Gastroesophageal sphincter (tissue), 4 donors: ENCODE measurements around the gene ART3. TPM values are rescaled to one million over a fixed set of nuclear protein-coding genes. Genes with fewer than 3 reads are reported as not detected.
A peak's percentile ranks its signal among the peaks of the same experiment; 100 is the strongest.

Experiments used
- ATAC-seq: fragments of 150-250 bp; one replicate; pipeline ENCODE4 v1.9.1; 2016; ENCODE audit warnings: mild to moderate bottlenecking, moderate library complexity
- H3K27ac ChIP-seq, 4 donors: fragments of 200-600 bp; sonication (generic) in 3 of 4; 1 replicate in 3 of 4; 2 replicates in 1 of 4; pipeline ENCODE4 v1.5.1; 2016 to 2019
- H3K27me3 ChIP-seq: fragments of 200-600 bp; sonication (generic); one replicate; pipeline ENCODE4 v1.5.1; 2019
- H3K36me3 ChIP-seq, 2 donors: fragments of 200-600 bp; sonication (generic); one replicate each; pipeline ENCODE4 v1.5.1; 2019; ENCODE audit warnings: control low read depth in 1 of 2
- H3K4me1 ChIP-seq, 3 donors: fragments of 200-600 bp; sonication (generic); 1 replicate in 2 of 3; 2 replicates in 1 of 3; pipeline ENCODE4 v1.5.1; 2016 to 2019; ENCODE audit warnings: control low read depth in 2 of 3
- H3K4me3 ChIP-seq, 2 donors: fragments of 200-600 bp; sonication (generic); one replicate each; pipeline ENCODE4 v1.5.1; 2019; ENCODE audit warnings: mild to moderate bottlenecking in 1 of 2, moderate library complexity in 1 of 2
- H3K9me3 ChIP-seq, 3 donors: fragments of 200-600 bp; sonication (generic); one replicate each; pipeline ENCODE4 v1.5.1; 2017 to 2019; ENCODE audit warnings: control low read depth in 2 of 3
- EP300 ChIP-seq: sonication (generic); formaldehyde crosslinking; IDR thresholded peaks from one replicate; pipeline ENCODE4 v1.6.1; 2017; ENCODE audit warnings: antibody characterized with exemption, mild to moderate bottlenecking
- POLR2A ChIP-seq, 2 donors: fragments of 450-650 bp; IDR thresholded peaks; one replicate each; pipeline ENCODE4 v1.6.1; 2017; ENCODE audit warnings: antibody characterized with exemption in 2 of 2, mild to moderate bottlenecking in 2 of 2, moderate library complexity in 1 of 2
- POLR2AphosphoS5 ChIP-seq: sonication (generic); formaldehyde crosslinking; IDR thresholded peaks from one replicate; pipeline ENCODE4 v1.6.1; 2017; ENCODE audit warnings: antibody characterized with exemption
- WGBS, 2 donors: methylation state at CpG; one replicate each; pipeline ENCODE4 v1.1.5; 2018; ENCODE audit warnings: low coverage in 1 of 2; 5-methylcytosine and 5-hydroxymethylcytosine counted together
- total RNA-seq, 4 donors: library from RNA; depleted of rRNA; stranded (reverse); fragments of >200 nt; gene quantifications; one replicate each; pipeline ENCODE4 v1.1.0, GENCODE V29; 2016
- TF ChIP-seq, protein P1 (sequence below), 4 experiments: fragments of 200-600 bp in 2 of 4; fragments of 450-650 bp in 2 of 4; sonication (generic) in 1 of 4; IDR thresholded peaks; one replicate each; pipeline ENCODE4 v1.5.1; 2017 to 2019; ENCODE audit warnings: antibody characterized with exemption in 4 of 4, mild to moderate bottlenecking in 2 of 4, moderate library complexity in 2 of 4

The ART3 gene
- total RNA-seq, 4 donors from 2014 or later: 2.3 to 22.6 (median 7.8) TPM

DNA sequence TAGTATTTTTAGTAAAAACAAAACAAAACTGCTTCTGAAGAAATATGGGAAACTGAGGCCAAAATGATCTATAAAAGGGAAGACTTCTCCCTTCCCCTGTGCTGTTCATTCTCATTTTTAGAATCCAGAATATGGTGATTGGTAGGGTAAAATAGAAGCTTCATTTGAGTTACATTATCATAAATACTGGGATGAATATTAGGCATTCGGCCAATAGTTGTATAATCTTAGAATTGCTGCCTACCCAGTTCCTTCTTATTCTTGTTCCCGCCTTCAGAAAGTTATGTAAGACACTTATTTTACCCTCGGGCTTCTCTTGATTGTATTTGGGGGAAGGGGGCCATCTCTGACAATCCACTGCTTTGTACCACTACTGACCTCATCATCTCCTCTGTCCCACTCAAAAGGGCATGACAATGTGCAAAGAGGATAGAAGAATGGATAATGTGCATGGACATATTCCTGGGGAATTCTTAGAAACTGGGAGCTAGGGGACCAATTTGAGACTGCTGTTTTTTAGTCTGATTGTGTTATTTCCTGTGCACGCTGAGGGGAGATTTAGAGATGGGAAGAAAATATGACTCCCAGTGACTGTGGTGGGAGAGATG is 588 bp downstream of the ART3 start:
- Histone ChIP-seq H3K27me3 (no peaks in the 10 kb centered on the region), H3K9me3 (no peaks in the 10 kb centered on the region), H3K36me3 (no peaks in the 10 kb centered on the region), H3K4me3 (no peak overlapping the region), H3K4me1 (peaks cover 0 to 14% (median 0%) of the 10 kb centered on the region in 3 donors), H3K27ac (peak overlapping the region in 1 of 4 donors; percentile 25)
- WGBS, 2 donors: 34 to 55% methylated on average over 2 to 4 of the region's 4 CpGs
- ATAC-seq: no peak
- TF ChIP-seq POLR2A (IDR thresholded peaks at IDR 0.05): no peak
- TF ChIP-seq, protein P1, sequence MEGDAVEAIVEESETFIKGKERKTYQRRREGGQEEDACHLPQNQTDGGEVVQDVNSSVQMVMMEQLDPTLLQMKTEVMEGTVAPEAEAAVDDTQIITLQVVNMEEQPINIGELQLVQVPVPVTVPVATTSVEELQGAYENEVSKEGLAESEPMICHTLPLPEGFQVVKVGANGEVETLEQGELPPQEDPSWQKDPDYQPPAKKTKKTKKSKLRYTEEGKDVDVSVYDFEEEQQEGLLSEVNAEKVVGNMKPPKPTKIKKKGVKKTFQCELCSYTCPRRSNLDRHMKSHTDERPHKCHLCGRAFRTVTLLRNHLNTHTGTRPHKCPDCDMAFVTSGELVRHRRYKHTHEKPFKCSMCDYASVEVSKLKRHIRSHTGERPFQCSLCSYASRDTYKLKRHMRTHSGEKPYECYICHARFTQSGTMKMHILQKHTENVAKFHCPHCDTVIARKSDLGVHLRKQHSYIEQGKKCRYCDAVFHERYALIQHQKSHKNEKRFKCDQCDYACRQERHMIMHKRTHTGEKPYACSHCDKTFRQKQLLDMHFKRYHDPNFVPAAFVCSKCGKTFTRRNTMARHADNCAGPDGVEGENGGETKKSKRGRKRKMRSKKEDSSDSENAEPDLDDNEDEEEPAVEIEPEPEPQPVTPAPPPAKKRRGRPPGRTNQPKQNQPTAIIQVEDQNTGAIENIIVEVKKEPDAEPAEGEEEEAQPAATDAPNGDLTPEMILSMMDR (IDR thresholded peaks at IDR 0.05): no peak
- TF ChIP-seq EP300: no peak
- no peak for TF ChIP-seq POLR2AphosphoS5

DNA sequence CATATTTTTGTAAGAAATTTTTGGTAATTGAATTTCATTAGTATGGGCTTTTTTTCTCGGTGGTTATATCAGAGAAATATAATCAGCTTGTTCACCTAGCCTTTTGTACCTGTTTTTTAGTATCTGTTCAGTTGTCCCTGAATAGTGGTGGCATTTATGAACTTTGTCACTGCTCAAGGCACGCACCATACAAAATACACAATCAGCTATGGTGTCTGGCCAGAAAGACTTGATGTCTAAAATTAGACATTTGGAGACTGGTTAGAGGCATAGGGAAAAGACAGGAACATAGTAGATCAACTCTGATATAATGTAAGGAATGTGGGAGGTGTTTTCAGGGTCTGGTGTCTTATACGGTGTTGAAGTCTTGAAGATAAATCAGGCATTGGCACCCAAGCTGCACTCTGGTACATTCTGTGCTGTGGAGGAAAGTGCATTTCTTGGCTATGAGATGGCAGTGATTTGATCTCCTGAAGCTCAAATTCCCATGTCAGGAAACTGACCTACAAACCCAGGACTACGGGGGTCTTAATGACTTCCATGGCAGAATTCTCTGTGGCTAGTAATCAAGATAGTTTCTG is 3.6 kb downstream of the ART3 start:
- H3K4me1 ChIP-seq: peaks cover 0 to 14% (median 0%) of the 10 kb centered on the region in 3 donors
- H3K36me3 ChIP-seq: no peaks in the 10 kb centered on the region
- TF ChIP-seq POLR2A (IDR thresholded peaks at IDR 0.05): no peak
- TF ChIP-seq POLR2AphosphoS5: peak; percentile 44
- H3K4me3 ChIP-seq: no peak overlapping the region
- 58 to 65% methylated on average over 3 to 4 of the region's 4 CpGs for WGBS, 2 donors
- no peaks in the 10 kb centered on the region for H3K9me3 ChIP-seq
- H3K27me3 ChIP-seq: no peaks in the 10 kb centered on the region
- ATAC-seq: no peak
- peak overlapping the region in 1 of 4 donors; percentile 22 for H3K27ac ChIP-seq

- 71 to 84% methylated on average over 2 to 3 of the region's 3 CpGs for WGBS, 2 donors
- Histone ChIP-seq H3K27ac (no peak overlapping the region), H3K9me3 (no peaks in the 10 kb centered on the region), H3K4me1 (peaks cover 0 to 7% (median 0%) of the 10 kb centered on the region in 3 donors), H3K4me3 (no peak overlapping the region), H3K27me3 (no peaks in the 10 kb centered on the region), H3K36me3 (no peaks in the 10 kb centered on the region)
- no peak for ATAC-seq
- TF ChIP-seq EP300 (no peak), POLR2AphosphoS5 (no peak), POLR2A (IDR thresholded peaks at IDR 0.05) (no peak)
- TF ChIP-seq, protein P1 (IDR thresholded peaks at IDR 0.05): no peak
Measured at GRCh38 chr4:76083386-76083988, 9.0 kb downstream of the ART3 start.

GRCh38 chr4:76084542-76084941 is 10.0 kb downstream of the ART3 start:
- Histone ChIP-seq H3K9me3 (no peaks in the 10 kb centered on the region), H3K36me3 (no peaks in the 10 kb centered on the region), H3K27ac (no peak overlapping the region), H3K27me3 (no peaks in the 10 kb centered on the region), H3K4me1 (peaks cover 0 to 7% (median 0%) of the 10 kb centered on the region in 3 donors), H3K4me3 (no peak overlapping the region)
- 76% methylated on average over 1 of the region's 1 CpG; no CpG with 5 or more reads in 1 of the 2 donors for WGBS, 2 donors
- TF ChIP-seq, protein P1 (IDR thresholded peaks at IDR 0.05): no peak
- no peak for TF ChIP-seq POLR2A (IDR thresholded peaks at IDR 0.05)
- TF ChIP-seq EP300: no peak
- TF ChIP-seq POLR2AphosphoS5: no peak
- ATAC-seq: no peak

DNA sequence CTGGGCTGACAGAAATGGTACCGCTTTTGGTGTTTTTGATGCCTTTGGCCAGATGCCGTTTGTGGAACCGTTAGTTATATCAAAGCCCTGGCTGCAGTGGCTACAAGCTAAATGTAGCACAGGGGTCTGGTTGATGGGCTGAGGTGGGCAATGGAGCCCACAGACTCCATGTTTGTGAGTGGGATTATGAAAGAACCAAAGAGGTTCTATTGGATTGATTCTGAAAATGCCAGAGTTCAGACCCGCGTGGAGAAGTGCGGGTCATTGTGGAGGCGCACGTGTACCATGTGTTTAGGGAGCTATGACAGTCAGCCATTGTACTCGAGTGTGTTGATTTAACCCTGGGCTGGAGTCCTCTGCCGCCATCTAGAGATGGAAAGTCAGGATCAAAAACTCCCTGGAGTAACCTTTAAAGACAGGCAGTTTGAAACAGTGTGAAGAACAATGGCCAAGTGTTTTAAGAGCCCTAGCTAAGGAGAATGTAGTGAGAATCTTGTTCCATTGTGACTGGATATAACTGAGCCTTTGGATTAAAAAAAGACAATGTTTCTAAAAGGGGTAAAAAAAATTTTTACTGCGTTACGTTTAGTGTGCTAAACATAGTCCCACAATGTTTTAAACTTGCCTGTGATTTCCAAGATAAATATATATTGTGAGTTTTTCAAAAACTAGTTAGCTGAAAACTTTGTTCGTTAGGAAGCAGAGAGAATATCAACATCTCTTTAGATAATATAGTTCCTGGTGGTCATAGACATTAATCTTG is 12.7 kb downstream of the ART3 start:
- WGBS, 2 donors: 16 to 30% methylated on average over 13 of the region's 13 CpGs
- H3K36me3 ChIP-seq: no peaks in the 10 kb centered on the region
- peaks cover 0 to 7% (median 0%) of the 10 kb centered on the region in 3 donors for H3K4me1 ChIP-seq
- TF ChIP-seq, protein P1 (IDR thresholded peaks at IDR 0.05): peak in 3 of 4 experiments; percentile 32 to 63 (median 35)
- TF ChIP-seq POLR2AphosphoS5: no peak
- peak; percentile 53 for ATAC-seq
- H3K9me3 ChIP-seq: no peaks in the 10 kb centered on the region
- H3K27ac ChIP-seq: no peak overlapping the region
- no peak overlapping the region for H3K4me3 ChIP-seq
- H3K27me3 ChIP-seq: no peaks in the 10 kb centered on the region
